Heart right ventricle (tissue), 16 donors: ENCODE data around the gene OGFR. TPM values are rescaled to one million over a fixed set of nuclear protein-coding genes. Genes with fewer than 3 reads are reported as not detected.

Source experiments
- ATAC-seq, 8 donors: fragments of 200-7000 bp; cut with Tn5 transposase; one replicate each; pipeline ENCODE4 v1.9.1; 2020; ENCODE audit warnings: mild to moderate bottlenecking in 8 of 8, moderate library complexity in 8 of 8, moderate number of reproducible peaks in 1 of 8
- DNase-seq, 2 donors: peaks; one replicate each; pipeline ENCODE4 v3.0.0-alpha.2; 2020
- H3K27ac ChIP-seq, 10 donors: fragments of 200-600 bp; sonication (generic) in 2 of 10; one replicate each; pipeline versions ENCODE4 v1.5.0 to v1.8.0; 2020 to 2022; ENCODE audit warnings: mild to moderate bottlenecking in 3 of 10
- H3K27me3 ChIP-seq, 7 donors: fragments of 200-600 bp; one replicate each; pipeline ENCODE4 v1.8.0; 2021 to 2022; ENCODE audit warnings: mild to moderate bottlenecking in 2 of 7
- H3K36me3 ChIP-seq, 9 donors: fragments of 200-600 bp; sonication (generic) in 1 of 9; one replicate each; pipeline versions ENCODE4 v1.5.0 to v1.8.0; 2020 to 2022; ENCODE audit warnings: mild to moderate bottlenecking in 2 of 9
- H3K4me1 ChIP-seq, 9 donors: fragments of 200-600 bp; sonication (generic) in 1 of 9; one replicate each; pipeline versions ENCODE4 v1.5.0 to v1.8.0; 2020 to 2022; ENCODE audit warnings: mild to moderate bottlenecking in 4 of 9
- H3K4me3 ChIP-seq, 10 donors: fragments of 200-600 bp; sonication (generic) in 2 of 10; one replicate each; pipeline versions ENCODE4 v1.5.0 to v1.8.0; 2020 to 2022; ENCODE audit warnings: mild to moderate bottlenecking in 7 of 10, moderate library complexity in 2 of 10
- H3K9me3 ChIP-seq, 11 donors: fragments of 200-600 bp in 10 of 11; sonication (generic) in 2 of 11; one replicate each; pipeline versions ENCODE4 v1.5.0 to v1.8.0; 2013 to 2022; ENCODE audit warnings: mild to moderate bottlenecking in 2 of 11, control low read depth in 1 of 11, moderate library complexity in 1 of 11
- CTCF ChIP-seq, 9 donors: fragments of 200-600 bp; sonication (generic) in 2 of 9; IDR thresholded peaks; one replicate each; pipeline versions ENCODE4 v1.5.0 to v1.8.0; 2021 to 2022; ENCODE audit warnings: antibody characterized with exemption in 9 of 9, mild to moderate bottlenecking in 5 of 9, moderate library complexity in 1 of 9
- WGBS, 2 donors: extraction: QIAGEN DNeasy Blood & Tissue Kit; methylation state at CpG; one replicate each; pipeline ENCODE4 v1.1.7; 2013; ENCODE audit warnings: inconsistent platforms in 1 of 2; 5-methylcytosine and 5-hydroxymethylcytosine counted together
- intact Hi-C, 10 donors: fragments of 100-400 bp; cut with DNase I; formaldehyde crosslinking; loops; one replicate each; pipeline versions ENCODE4 v1.11.1 to v1.14.2; 2022
- polyA plus RNA-seq, 2 donors: library from polyadenylated mRNA; stranded (reverse); fragments of 200-250 nt; gene quantifications; one replicate each; pipeline ENCODE4 v1.2.3, GENCODE V29; 2013
- total RNA-seq, 10 donors: library from RNA; stranded (reverse); fragmentation: NEBNext Ultra II Directional in 3 of 10; extraction: Animal tissue kit (Norgen Biotek cat#: 25700) in 3 of 10; gene quantifications; one replicate each; pipeline versions ENCODE4 v1.2.1 to v1.2.4, GENCODE V29; 2021 to 2023
- donor health status: Arrhythmogenic right ventricular cardiomyopathy.
- donor health status: ischemic (EF 13 %, LVEDD 7.1; RV severe dilation, severe dysfunction).
- donor health status: healthy with polysubstance abuse.
- donor health status: DM: no; HTN: yes; CAD: no.
- donor health status: DM: no; HTN: no; CAD: no.
- donor health status: ischemic (EF 25% LVEDD 6.9; RV normal size, moderate dysfunction).
- donor health status: ischemic (EF 25% LVEDD 5.7; RV mildly dilated, moderate dysfunction).
- donor health status: healthy.
- donor health status: DM: yes; HTN: yes; CAD: no.
- donor health status: Ischemic cardiomyopathy.
- donor health status: ischemic (EF 35%, LVEDD 5.7; RV mildly dilated, moderate dysfunction).
- donor health status: nonischemic (EF 11% LVEDD 7.7; RV severe dilation, severe dysfunction).
- donor health status: DM: yes; HTN: yes; CAD: no.
- donor health status: PGD.
- donor health status: ischemic (EF 29% LVEDD 5.4; RV normal size, mild dysfunction).
- donor health status: nonischemic (EF 23%, LVEDD 6.1; RV moderate dilation, normal function).

The OGFR gene
- total and polyA plus RNA-seq, 12 donors: 13.0 to 37.5 (median 17.5) TPM

- Histone ChIP-seq H3K27me3 (no peaks in the 10 kb centered on the region), H3K27ac (no peak overlapping the region), H3K4me1 (peaks cover 0 to 9% (median 6%) of the 10 kb centered on the region in 9 donors), H3K36me3 (no peaks in the 10 kb centered on the region), H3K4me3 (no peak overlapping the region), H3K9me3 (no peaks in the 10 kb centered on the region)
- ATAC-seq (no peak), DNase-seq (peak in 1 of 2 donors; percentile 15)
- intact Hi-C loops: no loop called here
- TF ChIP-seq CTCF (IDR thresholded peaks at IDR 0.05): no peak
- WGBS, 2 donors: 84 to 86% methylated on average over 26 to 27 of the region's 27 CpGs
Measured at GRCh38 chr20:62825986-62826645, 21.5 kb downstream of the OGFR start.

- 91 to 92% methylated on average over 22 to 24 of the region's 24 CpGs for WGBS, 2 donors
- no peak for DNase-seq
- H3K27ac ChIP-seq: no peak overlapping the region
- no peaks in the 10 kb centered on the region for H3K9me3 ChIP-seq
- intact Hi-C loops: no loop called here
- no peaks in the 10 kb centered on the region for H3K27me3 ChIP-seq
- ATAC-seq: no peak
- no peak overlapping the region for H3K4me3 ChIP-seq
- H3K36me3 ChIP-seq: no peaks in the 10 kb centered on the region
- peaks cover 0 to 9% (median 6%) of the 10 kb centered on the region in 9 donors for H3K4me1 ChIP-seq
- no peak for TF ChIP-seq CTCF (IDR thresholded peaks at IDR 0.05)
Measured at GRCh38 chr20:62826646-62827310, 22.1 kb downstream of the OGFR start.

GRCh38 chr20:62827311-62828038, 22.8 kb downstream of the OGFR start:
- no peak for ATAC-seq
- no peaks in the 10 kb centered on the region for H3K9me3 ChIP-seq
- peak in 1 of 2 donors; percentile 17 for DNase-seq
- no peak overlapping the region for H3K27ac ChIP-seq
- H3K4me3 ChIP-seq: no peak overlapping the region
- H3K36me3 ChIP-seq: no peaks in the 10 kb centered on the region
- no peaks in the 10 kb centered on the region for H3K27me3 ChIP-seq
- intact Hi-C loops: no loop called here
- no peak for TF ChIP-seq CTCF (IDR thresholded peaks at IDR 0.05)
- WGBS, 2 donors: 66 to 75% methylated on average over 29 of the region's 29 CpGs
- H3K4me1 ChIP-seq: peaks cover 0 to 16% (median 6%) of the 10 kb centered on the region in 9 donors

- no peak overlapping the region for H3K27ac ChIP-seq
- no peaks in the 10 kb centered on the region for H3K9me3 ChIP-seq
- no peak for DNase-seq
- WGBS, 2 donors: 87 to 91% methylated on average over 9 of the region's 9 CpGs
- H3K36me3 ChIP-seq: no peaks in the 10 kb centered on the region
- no peaks in the 10 kb centered on the region for H3K27me3 ChIP-seq
- no peak for TF ChIP-seq CTCF (IDR thresholded peaks at IDR 0.05)
- no peak for ATAC-seq
- H3K4me3 ChIP-seq: no peak overlapping the region
- intact Hi-C loops: no loop called here
- peaks cover 0 to 16% (median 6%) of the 10 kb centered on the region in 9 donors for H3K4me1 ChIP-seq
Measured at GRCh38 chr20:62828051-62828450, 23.4 kb downstream of the OGFR start.
